ENCODE data around the gene SPATA32. TPM values are rescaled to one million over a fixed set of nuclear protein-coding genes. Genes with fewer than 3 reads are reported as not detected.
A peak's percentile ranks its signal among the peaks of the same experiment; 100 is the strongest.

SPATA32 gene
- total RNA-seq, 1 donor from 2014 or later, result 0.28 TPM

GRCh38 chr17:45223539-45224528 lies 38.1 kb downstream of the SPATA32 start:
- Mint-ChIP-seq H3K4me1 (peaks cover 61% of the 10 kb centered on the region), H3K27ac (peak overlapping the region; percentile 94), H3K4me3 (peak overlapping the region; percentile 99), H3K9me3 (no peaks in the 10 kb centered on the region), H3K36me3 (ENCODE audit: low read depth) (peaks cover 50% of the 10 kb centered on the region), H3K27me3 (no peaks in the 10 kb centered on the region)
- intact Hi-C loops (cut with micrococcal nuclease), result no loop called here
- peak; percentile 84 for DNase-seq

DNA sequence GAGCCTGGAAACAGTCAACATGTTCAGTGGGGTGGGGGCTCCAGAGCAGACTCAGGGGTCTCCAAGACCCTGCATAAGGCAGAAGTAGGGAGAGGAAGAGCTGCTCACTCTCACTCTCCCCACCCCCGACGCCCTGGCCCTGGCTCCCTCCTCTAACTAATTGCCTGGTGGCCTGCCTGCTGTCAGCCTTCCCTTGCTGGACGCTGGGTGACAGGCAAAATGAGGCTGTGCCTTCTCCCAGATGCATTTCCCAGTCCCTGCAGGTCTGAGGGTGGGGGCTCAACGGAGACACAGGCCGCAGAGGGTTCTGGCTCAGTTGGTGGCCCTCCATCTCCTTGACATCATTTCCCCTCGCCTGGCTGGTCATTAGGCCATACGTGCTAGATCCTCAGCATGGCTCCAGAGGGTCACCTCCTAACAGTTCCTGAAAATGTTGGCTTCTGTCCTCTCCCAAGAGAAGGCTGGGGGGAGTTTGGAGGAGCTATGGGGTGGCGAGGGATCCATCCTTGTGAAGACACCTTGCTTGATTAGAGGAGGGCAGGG lies 38.8 kb downstream of the SPATA32 start:
- peak overlapping the region; percentile 94 for H3K27ac Mint-ChIP-seq
- no peak for DNase-seq
- intact Hi-C loops (cut with micrococcal nuclease), result loop anchor here (1.0 kb wide), 1 partner anchor 24 kb away; no protein-coding TSS in a partner anchor
- H3K36me3 Mint-ChIP-seq (ENCODE audit: low read depth), result peaks cover 50% of the 10 kb centered on the region
- no peaks in the 10 kb centered on the region for H3K27me3 Mint-ChIP-seq
- H3K9me3 Mint-ChIP-seq, result no peaks in the 10 kb centered on the region
- peak overlapping the region; percentile 99 for H3K4me3 Mint-ChIP-seq
- peaks cover 57% of the 10 kb centered on the region for H3K4me1 Mint-ChIP-seq

GRCh38 chr17:45222289-45222995 lies 39.5 kb downstream of the SPATA32 start:
- Mint-ChIP-seq H3K4me3 (peak overlapping the region; percentile 99), H3K4me1 (peaks cover 53% of the 10 kb centered on the region)

GRCh38 chr17:45222014-45222288 lies 39.9 kb downstream of the SPATA32 start:
- intact Hi-C loops (cut with micrococcal nuclease), result loop anchor here (1.0 kb wide), 1 partner anchor 25 kb away; no protein-coding TSS in a partner anchor
- Mint-ChIP-seq H3K36me3 (ENCODE audit: low read depth) (peaks cover 58% of the 10 kb centered on the region), H3K4me3 (peak overlapping the region; percentile 99), H3K9me3 (no peaks in the 10 kb centered on the region), H3K4me1 (peaks cover 50% of the 10 kb centered on the region), H3K27me3 (no peaks in the 10 kb centered on the region), H3K27ac (no peak overlapping the region)
- peak; percentile 75 for DNase-seq

More at GRCh38 chr17:45222289-45222995, 39.5 kb downstream of the SPATA32 start:
- Mint-ChIP-seq H3K36me3 (ENCODE audit: low read depth) (peaks cover 53% of the 10 kb centered on the region), H3K27me3 (no peaks in the 10 kb centered on the region), H3K27ac (peak overlapping the region; percentile 94), H3K9me3 (no peaks in the 10 kb centered on the region)
- DNase-seq, result peak; percentile 86
- intact Hi-C loops (cut with micrococcal nuclease), result loop anchor here (1.0 kb wide), 1 partner anchor 25 kb away; no protein-coding TSS in a partner anchor

- Mint-ChIP-seq H3K36me3 (ENCODE audit: low read depth) (peaks cover 59% of the 10 kb centered on the region), H3K9me3 (no peaks in the 10 kb centered on the region), H3K27me3 (no peaks in the 10 kb centered on the region), H3K4me3 (peak within 1 kb of the TSS; percentile 99), H3K27ac (peak within 1 kb of the TSS; percentile 94), H3K4me1 (peaks cover 50% of the 10 kb centered on the region)
- DNase-seq, result peak; percentile 92
- intact Hi-C loops (cut with micrococcal nuclease), result loop anchor here (1.0 to 2.0 kb wide), 2 partner anchors 26 to 73 kb away; partner anchors contain the start of gene HEXIM1
These were observed 40.5 kb downstream of the SPATA32 start, which contains the start of gene FMNL1 for GRCh38 chr17:45221081-45222013. Gene FMNL1, plus strand, starts transcription at chr17:45221885. Its CDS starts 240 bp downstream, at chr17:45222125.

GRCh38 chr17:45220079-45220478 lies 41.8 kb downstream of the SPATA32 start:
- Mint-ChIP-seq H3K27me3 (no peaks in the 10 kb centered on the region), H3K27ac (peak overlapping the region; percentile 76), H3K36me3 (ENCODE audit: low read depth) (peaks cover 67% of the 10 kb centered on the region), H3K4me3 (peak overlapping the region; percentile 84), H3K4me1 (peaks cover 42% of the 10 kb centered on the region), H3K9me3 (no peaks in the 10 kb centered on the region)
- peak; percentile 71 for DNase-seq
- intact Hi-C loops (cut with micrococcal nuclease), result loop anchor here (1.0 to 2.0 kb wide), 2 partner anchors 9 to 71 kb away; partner anchors contain the start of gene HEXIM1

DNA sequence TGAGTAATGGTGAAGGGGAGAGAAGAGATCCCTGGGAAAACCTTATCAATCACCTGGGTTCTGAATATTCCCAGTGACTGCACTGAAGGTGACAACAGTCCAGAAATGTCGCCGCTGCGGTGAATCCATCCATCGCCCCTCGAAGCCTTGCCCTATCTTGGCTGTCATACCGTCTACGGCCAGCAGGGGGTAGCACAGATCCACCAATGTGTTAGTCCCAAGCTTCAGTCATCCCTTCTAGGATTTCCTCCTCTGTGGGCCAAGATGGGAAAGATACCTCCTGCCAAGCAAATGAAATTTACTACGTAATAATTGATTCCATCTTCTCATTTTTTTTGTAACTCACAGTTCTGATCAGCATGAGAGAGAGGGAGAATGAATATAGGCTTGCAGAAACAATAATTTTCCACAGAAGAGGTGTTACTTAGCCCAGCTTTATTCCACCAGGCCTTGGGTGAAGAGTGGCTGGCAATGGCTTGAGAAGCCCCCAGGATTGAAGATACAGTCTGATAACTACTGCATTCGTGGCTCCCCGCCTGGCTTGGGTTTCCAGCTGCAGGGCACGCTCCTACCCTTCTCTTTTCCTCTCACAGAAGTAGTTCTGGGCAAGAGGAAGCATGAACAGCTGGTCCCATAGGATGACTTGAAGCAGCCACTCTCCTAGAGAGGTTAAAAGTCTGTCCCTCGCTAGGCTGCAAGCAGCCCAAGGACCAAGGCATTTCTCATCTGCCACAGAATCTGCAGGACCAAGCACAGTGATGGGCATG lies 42.8 kb downstream of the SPATA32 start:
- intact Hi-C loops (cut with micrococcal nuclease), result loop anchor here (1.0 kb wide), 3 partner anchors 16 to 166 kb away; no protein-coding TSS in a partner anchor
- peak; percentile 96 for DNase-seq
- H3K27me3 Mint-ChIP-seq, result no peaks in the 10 kb centered on the region
- H3K36me3 Mint-ChIP-seq (ENCODE audit: low read depth), result peaks cover 66% of the 10 kb centered on the region
- peaks cover 38% of the 10 kb centered on the region for H3K4me1 Mint-ChIP-seq
- peak overlapping the region; percentile 76 for H3K27ac Mint-ChIP-seq
- H3K9me3 Mint-ChIP-seq, result no peaks in the 10 kb centered on the region
- H3K4me3 Mint-ChIP-seq, result peak overlapping the region; percentile 84

Other genes starting within 250 kb of the SPATA32 start
- gene DCAKD, start 210.5 kb downstream of the SPATA32 start, total RNA-seq, result 24.6 and 25.4 TPM in 2 replicates
- gene NMT1, start 200.8 kb downstream of the SPATA32 start, total RNA-seq, result 176 and 182 TPM in 2 replicates
- 4.9 and 5.8 TPM in 2 replicates for gene PLCD3, start 129.6 kb downstream of the SPATA32 start, total RNA-seq
- 13.5 and 14.7 TPM in 2 replicates for gene ACBD4, start 126.4 kb downstream of the SPATA32 start, total RNA-seq
- gene HEXIM1, start 113.6 kb downstream of the SPATA32 start, total RNA-seq, result 47.3 and 48.0 TPM in 2 replicates
- 6.7 and 7.0 TPM in 2 replicates for gene HEXIM2, start 100.2 kb downstream of the SPATA32 start, total RNA-seq
- 325 and 329 TPM in 2 replicates for gene FMNL1, start 40.2 kb downstream of the SPATA32 start, total RNA-seq
- gene MAP3K14, start 54.9 kb upstream of the SPATA32 start, total RNA-seq, result 57.4 and 61.0 TPM in 2 replicates
- gene ARHGAP27, start 170.8 kb upstream of the SPATA32 start, total RNA-seq, result 47.9 and 48.3 TPM in 2 replicates
- 34.3 and 37.0 TPM in 2 replicates for gene PLEKHM1, start 228.6 kb upstream of the SPATA32 start, total RNA-seq